ENCODE data around the gene GAR1.

GRCh38 chr4:109872950-109873656 lies 57.5 kb downstream of the GAR1 start:
- TF ChIP-seq POLR2A (IDR thresholded peaks at IDR 0.05; ENCODE audit: low read length) (no peak), GATA1 (IDR thresholded peaks at IDR 0.05; ENCODE audit: low read depth, low read length) (no peak)

Measured in erythroblast (primary cell).